Astrocyte of the spinal cord (primary cell): ENCODE results near the gene IFT81.
"Not testable (repeated sequence)": the region's sequence is repeated elsewhere in the genome, so short reads cannot be mapped to it uniquely, and the experiment has no call there.

Source experiments
- DNase-seq: peaks from one replicate; pipeline ENCODE4 v3.0.0; 2011; ENCODE audit warnings: low read depth, low spot score
- H3K4me3 ChIP-seq: 2 replicates; pipeline ENCODE4 v1.5.1; 2011; ENCODE audit warnings: low read depth, mild to moderate bottlenecking, low read length, moderate library complexity
- in situ Hi-C: cut with HindIII; loops from 2 replicates; pipeline ENCODE4 v1.10.0; 2017; ENCODE audit warnings: low sequenced_read_pairs
- TF ChIP-seq, protein P1 (sequence below): IDR thresholded peaks from 2 replicates; pipeline ENCODE4 v1.5.1; 2012; ENCODE audit warnings: low read depth, mild to moderate bottlenecking, low read length, inconsistent platforms

IFT81 gene

DNA sequence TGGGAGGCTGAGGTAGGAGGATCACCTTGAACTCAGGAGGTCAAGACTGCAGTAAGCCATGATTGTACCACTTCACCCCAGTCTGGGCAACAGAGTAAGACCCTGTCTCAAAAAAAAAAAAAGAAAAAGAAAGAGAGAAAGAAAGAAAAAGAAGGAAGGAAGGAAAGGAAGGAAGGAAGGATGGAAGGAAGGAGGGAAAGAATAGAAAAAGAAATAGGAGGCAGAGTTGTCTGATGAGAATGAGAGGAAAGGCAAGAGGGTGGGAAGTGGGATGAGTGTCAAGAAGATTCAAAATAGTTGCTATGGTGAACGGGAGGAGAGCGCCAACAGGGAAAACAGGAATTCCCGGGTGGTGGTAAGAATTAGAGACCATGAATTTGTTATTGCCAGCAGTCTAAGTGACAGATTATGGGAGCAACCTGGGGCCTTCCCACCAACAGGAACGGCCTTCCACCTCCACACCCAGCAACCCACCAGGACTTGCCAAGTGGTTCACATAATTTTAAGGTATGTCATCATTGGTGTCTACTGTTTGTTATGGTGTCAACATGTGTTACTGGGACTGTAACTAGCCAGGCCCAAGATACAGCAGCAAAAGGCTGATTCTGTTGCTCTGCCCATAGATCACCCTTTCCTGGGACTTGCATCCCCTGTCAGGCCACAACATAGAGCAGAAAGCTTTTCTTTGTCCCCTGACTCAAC lies 39.7 kb upstream of the IFT81 start:
- TF ChIP-seq, protein P1, sequence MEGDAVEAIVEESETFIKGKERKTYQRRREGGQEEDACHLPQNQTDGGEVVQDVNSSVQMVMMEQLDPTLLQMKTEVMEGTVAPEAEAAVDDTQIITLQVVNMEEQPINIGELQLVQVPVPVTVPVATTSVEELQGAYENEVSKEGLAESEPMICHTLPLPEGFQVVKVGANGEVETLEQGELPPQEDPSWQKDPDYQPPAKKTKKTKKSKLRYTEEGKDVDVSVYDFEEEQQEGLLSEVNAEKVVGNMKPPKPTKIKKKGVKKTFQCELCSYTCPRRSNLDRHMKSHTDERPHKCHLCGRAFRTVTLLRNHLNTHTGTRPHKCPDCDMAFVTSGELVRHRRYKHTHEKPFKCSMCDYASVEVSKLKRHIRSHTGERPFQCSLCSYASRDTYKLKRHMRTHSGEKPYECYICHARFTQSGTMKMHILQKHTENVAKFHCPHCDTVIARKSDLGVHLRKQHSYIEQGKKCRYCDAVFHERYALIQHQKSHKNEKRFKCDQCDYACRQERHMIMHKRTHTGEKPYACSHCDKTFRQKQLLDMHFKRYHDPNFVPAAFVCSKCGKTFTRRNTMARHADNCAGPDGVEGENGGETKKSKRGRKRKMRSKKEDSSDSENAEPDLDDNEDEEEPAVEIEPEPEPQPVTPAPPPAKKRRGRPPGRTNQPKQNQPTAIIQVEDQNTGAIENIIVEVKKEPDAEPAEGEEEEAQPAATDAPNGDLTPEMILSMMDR: no peak
- H3K4me3 ChIP-seq: no peak overlapping the region
- no peak for DNase-seq
- in situ Hi-C loops: no loop called here

DNA sequence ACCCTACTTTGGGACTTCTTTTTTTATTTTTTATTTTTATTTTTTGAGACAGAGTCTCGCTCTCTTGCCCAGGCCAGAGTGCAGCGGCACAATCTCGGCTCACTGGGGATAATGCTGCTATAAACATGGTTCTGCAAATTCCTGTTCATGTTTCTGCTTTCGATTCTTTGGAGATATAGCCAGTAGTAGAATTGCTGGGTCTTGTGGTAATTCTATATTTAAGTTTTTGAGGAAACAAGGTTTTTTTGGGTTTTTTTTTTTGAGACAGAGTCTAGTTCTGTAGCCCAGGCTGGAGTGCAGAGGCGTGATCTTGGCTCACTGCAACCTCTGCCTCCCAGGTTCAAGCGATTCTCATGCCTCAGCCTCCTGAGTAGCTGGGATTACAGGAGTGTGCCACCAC lies 35.9 kb upstream of the IFT81 start:
- DNase-seq, H3K4me3 ChIP-seq, in situ Hi-C loops: not testable (repeated sequence)

DNA sequence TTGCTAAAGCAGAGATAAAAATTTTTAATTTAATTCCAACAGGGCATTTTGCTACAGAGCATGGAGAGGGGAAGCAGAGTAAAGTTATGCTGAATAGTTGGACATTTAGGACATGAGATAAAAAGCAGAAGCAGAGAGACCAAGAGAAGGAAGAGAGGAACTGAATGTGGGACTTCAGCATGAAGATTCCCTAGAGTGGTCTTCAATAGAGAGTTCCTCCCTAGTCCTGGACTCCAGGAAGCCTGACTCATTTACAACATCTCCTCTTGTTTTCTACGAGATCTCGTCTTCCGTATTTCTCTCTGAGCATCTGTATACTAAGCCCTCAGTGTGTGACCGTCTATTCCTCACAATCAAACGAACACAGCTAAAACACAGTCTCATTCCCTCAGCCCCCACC lies 35.2 kb upstream of the IFT81 start:
- in situ Hi-C loops: no loop called here
- TF ChIP-seq, protein P1: no peak
- no peak for DNase-seq
- H3K4me3 ChIP-seq: no peak overlapping the region

DNA sequence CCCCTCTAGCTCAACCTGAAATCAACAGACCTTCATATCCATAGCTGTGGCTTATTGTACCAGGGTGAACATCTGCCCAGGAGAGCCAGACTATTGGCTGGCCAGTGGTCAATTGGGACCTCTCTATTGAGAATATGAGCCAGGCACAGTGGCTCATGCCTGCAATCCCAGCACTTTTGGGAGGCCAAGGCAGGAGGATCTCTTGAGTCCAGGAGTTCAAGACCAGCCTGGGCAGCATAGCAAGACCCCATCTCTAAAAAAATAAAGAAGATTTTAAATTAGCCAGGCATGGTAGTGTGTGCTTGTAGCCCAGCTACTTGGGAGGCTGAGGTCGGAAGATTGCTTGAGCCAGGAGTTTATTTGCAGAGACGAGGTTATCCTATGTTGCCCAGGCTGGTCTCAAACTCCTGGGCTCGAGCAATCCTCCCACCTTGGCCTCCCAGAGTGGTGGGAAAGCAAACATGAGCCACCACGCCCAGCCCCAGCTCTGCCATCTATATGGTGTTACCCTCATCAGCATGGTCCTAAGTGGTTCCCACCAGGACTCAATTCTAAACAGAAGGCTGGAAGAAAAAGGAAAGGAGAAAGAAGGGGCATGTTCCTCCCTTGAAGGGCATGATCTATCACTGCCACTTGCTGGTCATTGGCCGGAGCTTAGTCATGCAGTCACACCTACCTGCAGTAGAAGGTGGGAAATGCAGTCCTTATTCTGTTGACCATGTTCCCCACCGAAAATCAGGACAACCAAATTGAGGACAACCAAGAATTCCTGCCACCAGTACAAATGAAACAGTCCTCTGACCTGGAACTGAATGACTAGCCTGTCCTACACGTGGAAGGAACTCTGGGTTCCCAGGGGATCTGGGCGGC lies 33.7 kb upstream of the IFT81 start:
- no peak overlapping the region for H3K4me3 ChIP-seq
- in situ Hi-C loops: no loop called here
- TF ChIP-seq, protein P1: no peak
- DNase-seq: no peak

DNA sequence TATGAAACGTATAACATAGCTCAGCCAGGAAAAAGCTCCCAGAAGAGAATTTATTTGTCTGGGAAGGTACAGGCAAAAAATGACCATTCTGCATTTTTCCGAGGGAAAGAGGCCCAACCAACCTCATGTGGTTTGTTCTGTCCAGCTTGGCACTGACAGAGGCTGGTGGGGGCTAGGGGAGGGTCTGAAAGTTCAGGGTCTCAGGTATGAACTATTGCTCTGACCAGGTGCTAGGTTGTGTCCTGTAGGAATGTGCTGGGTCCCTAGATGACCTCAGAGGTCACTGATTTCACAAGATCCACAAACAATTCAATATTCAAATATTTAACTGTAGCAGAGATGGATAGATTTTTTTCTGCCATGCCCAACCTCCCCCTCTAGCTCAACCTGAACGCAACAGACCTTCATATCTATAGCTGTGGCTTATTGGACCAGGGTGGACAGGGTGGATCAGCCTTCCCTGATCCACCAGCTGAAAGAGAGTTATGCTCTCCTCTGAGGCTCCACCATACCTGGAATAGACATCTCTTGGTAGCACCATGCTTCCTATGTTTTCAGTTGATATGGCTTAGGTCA lies 32.9 kb upstream of the IFT81 start:
- DNase-seq: no peak
- in situ Hi-C loops: no loop called here
- no peak overlapping the region for H3K4me3 ChIP-seq

DNA sequence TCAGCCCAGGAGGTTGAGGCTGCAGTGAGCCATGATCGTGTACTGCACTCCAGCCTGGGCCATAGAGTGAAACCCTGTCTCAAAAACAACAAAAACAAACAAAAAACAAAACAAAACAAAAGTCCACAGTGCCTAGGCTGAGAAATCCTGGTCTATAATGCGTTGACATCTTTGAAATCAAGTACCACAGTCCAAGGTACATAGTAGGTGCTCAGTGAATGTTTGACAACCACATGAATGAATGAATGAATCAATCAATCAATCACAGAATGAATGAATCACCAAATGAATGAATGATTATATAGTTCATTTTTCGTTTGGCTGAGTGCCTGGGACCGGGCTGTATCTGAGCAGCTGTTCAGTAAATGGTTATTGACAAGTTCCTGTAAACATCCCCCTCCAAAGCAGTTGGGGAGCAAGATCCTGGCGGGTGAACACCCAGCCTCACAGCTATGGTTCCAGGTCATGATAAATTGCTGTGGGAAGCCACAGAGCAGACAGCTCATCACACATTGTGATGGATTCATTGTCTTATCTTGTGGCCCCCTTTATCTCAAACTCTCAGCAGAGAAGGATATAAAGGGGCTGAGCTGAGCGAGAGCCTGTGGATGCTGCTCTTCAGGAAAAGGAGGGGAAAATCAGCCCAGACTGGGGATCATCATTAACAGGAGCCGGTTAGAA lies 30.4 kb upstream of the IFT81 start:
- no peak overlapping the region for H3K4me3 ChIP-seq
- TF ChIP-seq, protein P1: no peak
- no peak for DNase-seq
- in situ Hi-C loops: no loop called here

More for the DNA sequence above, 32.9 kb upstream of the IFT81 start:
- TF ChIP-seq, protein P1: no peak
